HG03066 (cell line): ENCODE results near the gene CAPZB.

Source experiments
- ATAC-seq: cut with Tn5 transposase; IDR thresholded peaks from one replicate; pipeline ENCODE4 v1.9.1; 2021; ENCODE audit warnings: low read depth; ENCODE audit not compliant: unreplicated experiment

Gene CAPZB

DNA sequence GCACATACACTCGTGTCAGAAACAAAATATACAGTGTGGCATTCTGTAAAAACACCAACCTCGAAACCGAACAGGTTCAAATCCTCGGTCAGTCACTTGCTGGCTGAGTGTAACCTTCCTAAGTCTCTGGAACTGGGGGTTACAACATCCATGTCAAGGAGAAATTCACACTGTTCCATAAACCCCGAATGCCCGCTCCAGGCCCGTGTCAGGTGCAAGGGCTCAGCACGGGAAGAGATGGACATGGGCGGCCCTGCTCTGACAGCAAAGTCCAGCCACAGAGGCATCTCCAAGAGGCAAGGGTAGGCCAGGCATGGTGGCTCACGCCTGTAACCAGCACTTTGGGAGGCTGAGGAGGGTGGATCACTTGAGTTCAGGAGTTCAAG, 93.8 kb downstream of the CAPZB start:
- ATAC-seq = no peak

GRCh38 chr1:19390901-19391595, 94.3 kb downstream of the CAPZB start:
- ATAC-seq = peak; percentile 66

DNA sequence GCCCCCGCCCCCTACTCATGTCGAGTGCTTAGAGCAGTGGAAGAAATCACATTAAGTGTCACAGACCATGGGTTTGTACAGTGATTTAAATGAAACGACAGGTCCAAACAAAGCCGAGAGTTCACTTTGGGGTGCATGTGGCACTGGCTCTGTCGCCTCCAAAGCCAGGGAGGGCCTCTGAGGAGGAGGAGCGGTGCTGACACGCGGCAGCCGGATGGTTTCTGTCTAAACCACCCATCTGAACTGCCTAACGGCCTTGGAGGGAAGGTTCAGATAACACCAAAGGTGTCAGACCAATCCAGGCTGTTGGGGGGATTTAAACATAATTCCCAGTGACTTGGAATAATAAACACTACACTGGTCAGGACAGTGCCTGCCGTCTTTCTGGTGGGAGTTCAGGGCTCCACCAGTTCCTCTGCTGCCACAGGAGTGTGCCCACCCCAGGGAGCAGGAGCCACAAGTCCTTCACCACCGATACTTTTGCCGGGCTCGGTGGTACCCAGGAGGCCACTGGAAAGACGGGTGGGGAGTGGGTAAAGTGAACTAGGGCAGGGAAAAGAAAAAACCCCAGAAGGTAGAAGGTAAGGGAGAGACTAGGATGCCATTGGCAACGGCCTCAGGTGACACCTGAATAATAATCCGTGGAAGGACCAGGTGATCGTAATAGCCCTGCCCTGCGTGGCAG, 95.0 kb downstream of the CAPZB start:
- no peak for ATAC-seq

GRCh38 chr1:19388980-19389379, 96.4 kb downstream of the CAPZB start:
- no peak for ATAC-seq

- ATAC-seq = no peak
These were observed 98.3 kb downstream of the CAPZB start for GRCh38 chr1:19387045-19387467.

- ATAC-seq = no peak
These were observed 99.3 kb downstream of the CAPZB start for GRCh38 chr1:19385869-19386591.

DNA sequence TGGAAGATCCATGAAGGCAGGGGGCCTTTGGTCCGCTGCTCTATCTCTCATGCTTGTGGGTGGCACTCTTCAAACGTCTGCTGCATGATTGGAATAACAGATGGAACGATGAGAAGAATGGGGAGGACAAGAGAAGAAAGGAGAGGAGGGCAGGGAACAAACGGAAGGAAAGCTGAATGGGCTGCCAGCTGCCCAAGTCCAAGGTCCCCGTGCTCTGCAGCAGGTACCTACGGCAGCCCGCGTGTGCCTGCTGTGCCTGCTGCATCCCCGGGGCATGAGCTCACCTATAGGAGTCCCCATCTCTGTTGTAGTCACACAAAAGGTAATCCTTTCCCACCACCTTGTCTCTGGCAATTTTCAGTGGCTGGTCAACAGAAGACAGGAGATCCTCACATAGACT, 100.1 kb downstream of the CAPZB start:
- ATAC-seq = no peak

DNA sequence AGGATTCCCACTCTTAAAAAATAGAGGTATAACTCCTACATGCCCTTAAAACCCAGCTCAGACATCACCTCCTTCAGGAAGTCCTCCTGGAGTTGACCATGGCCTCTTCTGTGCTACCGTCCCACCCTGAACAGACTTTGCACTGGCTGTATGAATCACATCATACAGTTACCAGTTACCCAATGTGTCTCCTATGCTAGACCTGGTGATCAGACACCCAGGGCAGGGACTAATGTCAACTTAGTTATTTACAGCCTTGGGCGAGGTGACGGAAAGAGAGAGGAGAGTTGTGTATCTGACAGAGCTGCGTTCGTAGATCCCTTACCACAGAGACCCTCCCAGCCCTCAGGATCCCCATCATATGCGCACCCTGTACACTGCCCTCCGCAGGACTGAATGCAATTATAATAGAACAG, 100.6 kb downstream of the CAPZB start:
- ATAC-seq = no peak

DNA sequence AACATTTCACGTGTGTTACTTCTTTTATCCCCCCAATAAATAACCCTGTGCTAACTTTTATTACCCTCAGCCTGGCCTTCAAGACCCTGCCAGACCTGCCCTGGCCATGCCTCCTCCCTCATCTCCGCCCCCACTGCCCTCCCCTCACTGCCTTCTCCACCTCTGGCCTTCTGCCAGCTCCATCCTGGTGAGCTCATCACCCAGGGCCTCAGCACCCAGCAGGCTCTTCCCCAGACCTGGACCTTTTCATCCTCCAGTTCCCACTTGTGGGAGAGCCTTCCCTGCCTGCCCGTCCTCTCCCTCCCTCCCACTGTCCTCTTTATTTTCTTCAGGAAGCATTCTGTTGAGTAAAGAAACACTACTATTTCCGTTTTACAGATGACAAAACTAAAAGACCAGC, 101.2 kb downstream of the CAPZB start:
- ATAC-seq = no peak

DNA sequence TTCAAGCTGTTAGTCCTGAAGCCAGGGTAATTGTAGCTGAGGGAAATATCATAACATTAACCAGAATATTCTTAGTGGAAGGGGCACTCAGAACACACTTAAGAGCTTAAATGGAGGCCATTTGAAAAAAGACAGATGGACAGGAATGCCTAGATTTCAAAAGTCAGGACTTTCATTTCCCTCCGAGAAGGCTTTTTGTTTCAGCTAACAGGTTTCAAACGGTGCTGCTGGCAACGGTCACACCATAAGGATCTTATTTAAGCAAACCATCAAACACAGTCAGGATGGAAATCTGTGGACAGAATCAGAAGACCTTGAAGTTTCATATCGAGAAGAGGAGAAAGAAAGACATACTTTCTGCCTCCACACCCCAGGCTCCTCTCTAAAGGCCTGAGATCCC, 103.1 kb downstream of the CAPZB start:
- ATAC-seq = no peak

DNA sequence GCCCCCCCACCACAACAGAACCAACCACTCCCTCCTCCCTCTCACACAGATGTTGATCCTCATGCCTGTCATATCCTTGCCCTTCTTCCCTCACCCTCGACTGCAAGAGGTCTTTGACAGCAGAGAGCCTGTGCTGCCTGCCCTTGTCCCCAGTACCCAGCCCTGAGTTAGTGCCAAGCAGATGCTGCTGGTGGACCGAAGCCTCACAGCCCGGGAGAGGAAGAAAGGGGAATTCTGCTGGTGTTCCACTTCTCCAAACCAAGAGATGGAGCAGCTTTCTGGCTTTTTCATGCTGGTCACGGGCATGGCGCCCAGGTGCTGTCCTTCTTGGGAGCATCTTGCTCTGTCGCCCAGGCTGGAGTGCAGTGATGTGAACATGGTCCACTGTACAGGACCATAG, 104.1 kb downstream of the CAPZB start:
- no peak for ATAC-seq

DNA sequence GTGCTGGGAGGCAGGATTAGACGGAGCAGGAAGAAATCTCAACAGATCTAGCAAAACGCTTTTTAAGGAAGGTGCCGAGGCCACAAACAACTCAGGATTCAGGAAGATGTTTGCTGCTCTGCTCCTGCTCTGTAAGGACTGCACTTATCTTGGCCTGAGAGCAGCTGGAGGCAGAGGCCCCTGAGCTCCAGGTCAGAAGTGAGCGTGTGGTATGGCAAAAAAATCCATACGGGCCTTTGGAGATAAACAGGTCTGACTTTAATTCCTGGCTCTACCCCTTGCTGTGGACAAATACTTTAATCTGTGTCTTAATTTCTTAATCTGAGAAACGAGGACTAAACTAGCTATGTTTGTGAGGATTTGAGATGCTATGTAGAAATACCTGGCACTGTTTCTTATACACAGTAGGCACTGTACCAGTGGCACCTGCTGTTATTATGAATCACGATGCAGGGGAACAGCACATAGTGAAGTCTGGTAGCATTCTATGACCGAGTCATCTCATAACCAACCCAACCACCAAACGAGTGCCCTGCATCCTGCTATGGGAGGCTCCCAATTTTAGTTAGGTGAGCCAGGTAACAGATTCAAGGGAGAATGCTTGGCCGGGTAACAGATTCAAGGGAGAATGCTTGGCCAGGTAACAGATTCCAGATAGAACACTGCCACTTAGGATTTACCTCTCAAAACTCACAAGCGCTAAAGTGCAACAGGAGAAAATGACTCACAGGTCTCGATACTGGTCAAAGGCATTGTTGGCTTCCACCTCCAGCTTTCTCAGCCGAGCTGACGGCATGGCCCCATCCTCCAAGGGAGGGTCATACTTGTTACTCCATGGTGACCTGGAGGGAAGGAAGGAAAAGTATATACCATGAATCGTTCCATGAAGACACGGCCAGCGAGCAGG, 107.3 kb downstream of the CAPZB start:
- no peak for ATAC-seq

- ATAC-seq = no peak
These were observed 108.6 kb downstream of the CAPZB start for GRCh38 chr1:19376428-19377372.

DNA sequence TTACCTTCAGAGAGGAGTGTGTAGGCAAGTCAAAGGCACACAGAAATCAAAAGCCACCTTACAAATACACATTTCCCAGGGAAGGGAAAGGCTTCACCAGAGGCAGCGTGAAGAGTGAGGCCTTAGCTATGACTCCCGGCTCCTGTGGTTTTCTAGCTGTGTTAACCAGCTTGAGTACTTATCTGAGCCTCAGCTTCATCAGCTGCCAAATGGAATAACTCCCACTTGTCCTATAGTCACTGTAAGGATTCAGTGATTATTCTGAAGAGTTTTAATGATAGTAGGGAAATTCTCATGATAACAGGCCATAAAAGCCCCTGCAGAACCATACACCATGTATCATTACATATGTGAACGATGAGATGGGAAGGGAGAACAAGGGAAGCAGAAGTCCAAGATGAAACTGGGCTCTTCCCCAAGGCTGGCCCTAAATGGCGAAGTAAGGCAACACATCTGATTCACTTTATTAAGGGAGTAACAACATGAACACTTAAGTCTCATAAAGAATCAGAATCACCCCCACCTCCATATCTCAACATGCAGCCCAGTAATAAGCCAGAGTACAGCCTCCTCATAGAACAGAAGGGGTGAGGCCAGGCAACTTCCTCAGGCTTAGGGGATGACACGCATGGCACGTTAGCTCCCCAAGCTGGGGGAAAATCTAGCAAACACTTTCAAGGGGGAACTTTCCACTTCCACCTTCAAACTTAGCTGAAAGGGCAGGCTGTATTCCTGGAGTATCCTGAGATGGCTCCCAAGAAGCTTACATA, 109.5 kb downstream of the CAPZB start:
- ATAC-seq = no peak

DNA sequence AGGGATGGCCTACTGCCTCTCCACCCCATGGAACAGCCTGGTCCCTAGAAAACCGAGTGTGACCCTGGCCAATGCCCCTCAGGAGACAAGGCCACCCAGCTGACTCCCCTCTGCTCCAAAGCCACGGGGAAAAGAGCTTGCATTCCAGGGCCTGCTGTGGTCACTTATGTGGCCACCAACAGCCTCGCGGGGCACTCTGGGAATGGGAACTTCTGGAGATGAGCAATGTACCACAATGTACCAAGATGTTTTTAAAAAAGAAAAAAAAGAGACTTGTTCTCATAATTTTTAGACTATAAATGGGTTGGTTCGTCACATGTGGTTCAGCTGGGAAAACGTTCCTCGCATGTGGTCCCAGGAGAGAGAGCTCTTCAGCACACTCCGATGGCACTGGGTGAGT, 110.4 kb downstream of the CAPZB start:
- no peak for ATAC-seq

- no peak for ATAC-seq
These were observed 111.1 kb downstream of the CAPZB start for GRCh38 chr1:19374083-19374801.

DNA sequence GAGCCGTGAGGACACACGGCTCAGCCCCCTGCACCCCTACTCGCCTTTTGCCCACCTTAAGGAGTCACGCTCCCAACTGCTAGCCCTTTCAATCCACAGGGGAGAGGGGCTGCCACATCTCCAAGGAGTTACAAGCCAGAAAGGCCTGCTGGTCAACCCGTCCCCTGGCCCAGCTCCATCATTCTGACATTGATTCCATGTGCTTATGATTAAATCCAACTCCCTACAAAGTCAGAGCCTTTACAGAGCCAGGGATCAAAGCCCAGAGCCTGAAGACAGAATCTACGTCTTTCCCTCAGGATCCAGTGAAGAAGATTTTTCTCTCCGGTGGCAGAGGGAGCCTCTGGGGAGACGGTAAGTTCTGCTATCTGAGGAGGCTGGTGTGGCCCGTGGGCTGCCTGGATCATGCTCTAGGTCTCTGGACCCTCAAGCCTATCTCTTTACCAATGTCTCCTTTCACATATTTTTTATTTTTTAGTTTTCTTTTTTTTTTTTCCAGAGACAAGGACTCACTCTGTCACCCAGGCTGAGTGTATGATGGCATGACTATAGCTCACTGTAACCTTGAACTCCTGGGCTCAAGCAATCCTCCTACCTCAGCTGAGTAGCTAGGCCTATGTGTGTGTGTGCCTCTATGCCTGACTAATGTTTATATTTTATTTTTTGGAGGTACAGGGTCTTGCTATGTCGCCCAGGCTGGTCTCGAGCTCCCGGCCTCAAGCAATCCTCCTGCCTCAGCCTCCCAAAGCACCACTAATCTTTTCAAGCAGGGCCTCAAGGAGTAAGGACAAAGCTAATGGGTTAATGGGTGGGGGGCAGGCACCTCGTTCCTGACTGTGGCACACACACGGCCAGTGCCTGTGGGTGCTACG, 111.9 kb downstream of the CAPZB start:
- ATAC-seq = no peak
